Measurements from ENCODE around the gene GULP1.

Gene GULP1

DNA sequence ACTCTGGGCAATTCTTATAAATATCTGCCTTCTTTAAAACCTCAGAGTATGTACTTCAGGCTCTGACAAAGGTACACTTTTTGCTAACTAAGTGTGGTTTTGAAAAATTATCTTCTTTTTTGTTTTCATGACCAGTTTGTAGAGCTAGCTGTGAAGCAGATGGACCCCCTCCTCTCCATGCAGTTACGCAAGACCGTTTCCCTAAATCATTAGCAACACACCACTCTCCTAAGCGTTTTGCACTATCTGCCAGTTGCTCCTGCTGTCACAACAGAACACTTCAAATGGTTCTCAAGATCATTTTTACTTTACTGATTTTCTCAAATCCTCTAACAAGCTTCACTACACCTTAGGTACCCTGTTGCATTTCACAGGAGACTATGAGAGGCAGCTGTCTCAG, 53.3 kb downstream of the GULP1 start:
- H3K9ac ChIP-seq (ENCODE audit: low read depth, low read length) = no peak overlapping the region
- no peak overlapping the region for H3K4me3 ChIP-seq (ENCODE audit: low read depth in 1 of 2, low read length in 2 of 2)
- no peaks in the 10 kb centered on the region for H4K20me1 ChIP-seq (ENCODE audit: insufficient read depth, low read length)
- H3K27me3 ChIP-seq (ENCODE audit: insufficient read depth, low read length, poor library complexity) = no peaks in the 10 kb centered on the region
- no peaks in the 10 kb centered on the region for H3K36me3 ChIP-seq (ENCODE audit: insufficient read depth, low read length)
- TF ChIP-seq EZH2 (IDR thresholded peaks at IDR 0.05; ENCODE audit: borderline replicate concordance, low read depth, low read length, severe bottlenecking) = no peak
- no peak overlapping the region for H2AFZ ChIP-seq (ENCODE audit: low read depth, low read length)
- H3K9me3 ChIP-seq (ENCODE audit: insufficient read depth, low read length, severe bottlenecking) = no peaks in the 10 kb centered on the region
- no peak for DNase-seq
- no peak for ATAC-seq (ENCODE audit: insufficient read depth, low read depth)
- no peak overlapping the region for H3K27ac ChIP-seq (ENCODE audit: low read length)
- H3K4me2 ChIP-seq (ENCODE audit: insufficient read depth, low read length) = no peak overlapping the region
- no peaks in the 10 kb centered on the region for H3K79me2 ChIP-seq (ENCODE audit: insufficient read depth, low read length)
- no peaks in the 10 kb centered on the region for H3K4me1 ChIP-seq (ENCODE audit: insufficient read depth, low read length)

DNA sequence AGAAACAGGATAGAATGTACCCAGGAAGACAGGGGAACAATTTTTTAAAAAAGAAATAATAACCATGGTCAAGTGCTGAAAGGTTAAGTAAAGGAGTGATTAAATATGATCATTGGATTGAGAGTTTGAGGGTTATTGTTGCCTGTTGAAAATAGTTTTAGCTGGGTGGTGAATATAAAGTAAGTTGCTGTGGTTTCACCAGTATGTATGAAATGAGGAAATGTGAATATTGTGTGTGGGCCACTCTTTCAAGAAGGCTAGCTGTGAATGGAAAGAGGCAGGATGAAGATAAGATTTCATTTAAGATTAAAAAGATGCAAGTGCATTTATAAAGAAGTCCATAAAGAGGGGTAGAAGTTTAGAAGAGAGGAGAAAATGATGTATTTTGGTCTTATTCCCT, 53.8 kb downstream of the GULP1 start:
- Histone ChIP-seq H3K9me3 (ENCODE audit: insufficient read depth, low read length, severe bottlenecking) (no peaks in the 10 kb centered on the region), H3K4me3 (ENCODE audit: low read depth in 1 of 2, low read length in 2 of 2) (no peak overlapping the region), H2AFZ (ENCODE audit: low read depth, low read length) (no peak overlapping the region), H3K4me1 (ENCODE audit: insufficient read depth, low read length) (no peaks in the 10 kb centered on the region), H3K4me2 (ENCODE audit: insufficient read depth, low read length) (no peak overlapping the region), H3K79me2 (ENCODE audit: insufficient read depth, low read length) (no peaks in the 10 kb centered on the region), H4K20me1 (ENCODE audit: insufficient read depth, low read length) (no peaks in the 10 kb centered on the region), H3K9ac (ENCODE audit: low read depth, low read length) (no peak overlapping the region), H3K27ac (ENCODE audit: low read length) (no peak overlapping the region), H3K36me3 (ENCODE audit: insufficient read depth, low read length) (no peaks in the 10 kb centered on the region), H3K27me3 (ENCODE audit: insufficient read depth, low read length, poor library complexity) (no peaks in the 10 kb centered on the region)
- no peak for ATAC-seq (ENCODE audit: insufficient read depth, low read depth)
- no peak for TF ChIP-seq EZH2 (IDR thresholded peaks at IDR 0.05; ENCODE audit: borderline replicate concordance, low read depth, low read length, severe bottlenecking)
- TF ChIP-seq, protein P1, sequence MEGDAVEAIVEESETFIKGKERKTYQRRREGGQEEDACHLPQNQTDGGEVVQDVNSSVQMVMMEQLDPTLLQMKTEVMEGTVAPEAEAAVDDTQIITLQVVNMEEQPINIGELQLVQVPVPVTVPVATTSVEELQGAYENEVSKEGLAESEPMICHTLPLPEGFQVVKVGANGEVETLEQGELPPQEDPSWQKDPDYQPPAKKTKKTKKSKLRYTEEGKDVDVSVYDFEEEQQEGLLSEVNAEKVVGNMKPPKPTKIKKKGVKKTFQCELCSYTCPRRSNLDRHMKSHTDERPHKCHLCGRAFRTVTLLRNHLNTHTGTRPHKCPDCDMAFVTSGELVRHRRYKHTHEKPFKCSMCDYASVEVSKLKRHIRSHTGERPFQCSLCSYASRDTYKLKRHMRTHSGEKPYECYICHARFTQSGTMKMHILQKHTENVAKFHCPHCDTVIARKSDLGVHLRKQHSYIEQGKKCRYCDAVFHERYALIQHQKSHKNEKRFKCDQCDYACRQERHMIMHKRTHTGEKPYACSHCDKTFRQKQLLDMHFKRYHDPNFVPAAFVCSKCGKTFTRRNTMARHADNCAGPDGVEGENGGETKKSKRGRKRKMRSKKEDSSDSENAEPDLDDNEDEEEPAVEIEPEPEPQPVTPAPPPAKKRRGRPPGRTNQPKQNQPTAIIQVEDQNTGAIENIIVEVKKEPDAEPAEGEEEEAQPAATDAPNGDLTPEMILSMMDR (IDR thresholded peaks at IDR 0.05; ENCODE audit: borderline replicate concordance, extremely low read depth, low read length, poor library complexity, severe bottlenecking) = no peak
- DNase-seq = no peak

DNA sequence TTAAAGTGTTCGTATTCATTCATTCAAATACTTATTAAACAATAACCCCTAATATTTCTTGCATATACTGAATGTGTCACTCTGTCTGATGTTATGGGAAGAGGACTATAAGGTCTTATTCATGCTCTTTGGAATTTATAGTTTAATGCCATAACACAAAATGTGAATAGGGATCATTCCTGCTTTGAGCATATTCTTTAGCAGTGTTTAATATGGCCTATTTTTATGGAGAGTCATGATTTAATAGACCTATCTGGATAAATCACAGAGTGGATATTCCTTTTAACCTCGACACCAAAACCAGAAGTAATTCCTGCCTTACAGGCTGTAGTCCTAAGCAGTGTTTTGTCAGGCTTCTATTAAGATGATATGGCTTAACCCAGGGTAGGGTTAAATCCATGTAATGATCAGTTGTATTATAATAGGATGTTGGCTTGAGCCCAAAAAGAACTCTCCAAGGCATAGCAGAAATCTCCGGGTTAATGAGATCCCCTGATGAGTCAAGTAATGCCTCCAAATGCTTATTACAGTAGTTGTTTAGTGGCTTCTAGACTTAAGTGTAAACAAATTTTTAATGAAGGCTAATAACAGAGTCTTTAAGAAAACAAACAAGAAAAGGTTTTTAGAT, 54.3 kb downstream of the GULP1 start:
- TF ChIP-seq, protein P1 (IDR thresholded peaks at IDR 0.05; ENCODE audit: borderline replicate concordance, extremely low read depth, low read length, poor library complexity, severe bottlenecking) = no peak
- TF ChIP-seq EZH2 (IDR thresholded peaks at IDR 0.05; ENCODE audit: borderline replicate concordance, low read depth, low read length, severe bottlenecking) = no peak

DNA sequence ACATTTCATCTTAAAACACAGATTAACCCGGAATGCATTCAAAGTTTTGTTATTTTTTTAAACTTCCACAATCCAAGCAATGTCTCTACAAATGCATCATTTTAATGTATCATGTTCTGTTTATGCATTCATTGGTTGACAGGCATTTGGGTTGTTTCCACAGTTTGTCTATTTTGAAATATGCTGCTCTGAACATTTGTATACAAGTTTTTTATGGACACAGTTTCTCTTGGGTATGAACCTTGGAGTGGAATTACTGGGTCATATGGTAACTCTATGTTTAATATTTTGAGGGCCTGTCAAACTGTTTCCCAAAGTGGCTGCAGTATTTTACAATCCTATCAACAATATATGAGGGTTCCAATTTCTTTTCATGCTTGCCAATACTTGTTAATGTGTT, 57.3 kb downstream of the GULP1 start:
- Histone ChIP-seq H3K4me3 (ENCODE audit: low read depth in 1 of 2, low read length in 2 of 2) (no peak overlapping the region), H3K79me2 (ENCODE audit: insufficient read depth, low read length) (no peaks in the 10 kb centered on the region), H3K27ac (ENCODE audit: low read length) (no peak overlapping the region), H3K36me3 (ENCODE audit: insufficient read depth, low read length) (no peaks in the 10 kb centered on the region), H4K20me1 (ENCODE audit: insufficient read depth, low read length) (no peaks in the 10 kb centered on the region), H3K4me2 (ENCODE audit: insufficient read depth, low read length) (no peak overlapping the region), H3K9ac (ENCODE audit: low read depth, low read length) (no peak overlapping the region), H2AFZ (ENCODE audit: low read depth, low read length) (no peak overlapping the region), H3K9me3 (ENCODE audit: insufficient read depth, low read length, severe bottlenecking) (no peaks in the 10 kb centered on the region), H3K4me1 (ENCODE audit: insufficient read depth, low read length) (no peaks in the 10 kb centered on the region), H3K27me3 (ENCODE audit: insufficient read depth, low read length, poor library complexity) (no peaks in the 10 kb centered on the region)
- TF ChIP-seq, protein P1 (IDR thresholded peaks at IDR 0.05; ENCODE audit: borderline replicate concordance, extremely low read depth, low read length, poor library complexity, severe bottlenecking) = no peak
- no peak for TF ChIP-seq EZH2 (IDR thresholded peaks at IDR 0.05; ENCODE audit: borderline replicate concordance, low read depth, low read length, severe bottlenecking)
- ATAC-seq (ENCODE audit: insufficient read depth, low read depth) (no peak), DNase-seq (no peak)

More for the DNA sequence above, 54.3 kb downstream of the GULP1 start:
- Histone ChIP-seq H2AFZ (ENCODE audit: low read depth, low read length) (no peak overlapping the region), H3K36me3 (ENCODE audit: insufficient read depth, low read length) (no peaks in the 10 kb centered on the region), H3K9me3 (ENCODE audit: insufficient read depth, low read length, severe bottlenecking) (no peaks in the 10 kb centered on the region), H3K9ac (ENCODE audit: low read depth, low read length) (no peak overlapping the region), H3K27ac (ENCODE audit: low read length) (no peak overlapping the region), H3K4me3 (ENCODE audit: low read depth in 1 of 2, low read length in 2 of 2) (no peak overlapping the region), H4K20me1 (ENCODE audit: insufficient read depth, low read length) (no peaks in the 10 kb centered on the region), H3K4me1 (ENCODE audit: insufficient read depth, low read length) (no peaks in the 10 kb centered on the region), H3K4me2 (ENCODE audit: insufficient read depth, low read length) (no peak overlapping the region), H3K27me3 (ENCODE audit: insufficient read depth, low read length, poor library complexity) (no peaks in the 10 kb centered on the region), H3K79me2 (ENCODE audit: insufficient read depth, low read length) (no peaks in the 10 kb centered on the region)
- ATAC-seq (ENCODE audit: insufficient read depth, low read depth) (no peak), DNase-seq (no peak)

Measured in DND-41 (cell line).